MG63 (cell line): ENCODE results near the gene COPS4. TPM values are rescaled to one million over a fixed set of nuclear protein-coding genes. Genes with fewer than 3 reads are reported as not detected.
"Not testable (repeated sequence)": the region's sequence is repeated elsewhere in the genome, so short reads cannot be mapped to it uniquely, and the experiment has no call there.

ENCODE experiments used
- DNase-seq: peaks from one replicate; pipeline ENCODE4 v3.0.0-alpha.2; 2020
- H3K27me3 ChIP-seq: fragments of 250-450 bp; sonication (Bioruptor Pico); 2 replicates; pipeline ENCODE4 v1.5.1; 2020; ENCODE audit warnings: mild to moderate bottlenecking, moderate library complexity
- H3K36me3 ChIP-seq: fragments of 250-450 bp; sonication (Bioruptor Pico); 2 replicates; pipeline ENCODE4 v1.5.1; 2020; ENCODE audit warnings: mild to moderate bottlenecking, moderate library complexity
- H3K4me3 ChIP-seq: fragments of 250-450 bp; sonication (Bioruptor Pico); 2 replicates; pipeline ENCODE4 v1.5.1; 2020; ENCODE audit warnings: mild to moderate bottlenecking, moderate library complexity
- H3K9me3 ChIP-seq: fragments of 250-450 bp; sonication (Bioruptor Pico); 2 replicates; pipeline ENCODE4 v1.5.1; 2020; ENCODE audit warnings: mild to moderate bottlenecking, moderate library complexity
- total RNA-seq: library from RNA; depleted of rRNA; stranded (reverse); fragments of >200 nt; shearing (Covaris generic); gene quantifications from 2 replicates; pipeline ENCODE4 v1.2.3, GENCODE V29; 2014; ENCODE audit warnings: low replicate concordance; rRNA removed

Gene COPS4
- total RNA-seq, result 127 and 147 TPM in 2 replicates

GRCh38 chr4:83034630-83035494 lies at the start of gene COPS4:
Gene COPS4 (plus strand): TSS chr4:83035183. CDS start chr4:83035225, 42 bp downstream.
- no peaks in the 10 kb centered on the region for H3K27me3 ChIP-seq
- no peaks in the 10 kb centered on the region for H3K9me3 ChIP-seq
- DNase-seq, result peak; percentile 97
- H3K36me3 ChIP-seq, result no peaks in the 10 kb centered on the region
- H3K4me3 ChIP-seq, result peak within 1 kb of the TSS; percentile 90

DNA sequence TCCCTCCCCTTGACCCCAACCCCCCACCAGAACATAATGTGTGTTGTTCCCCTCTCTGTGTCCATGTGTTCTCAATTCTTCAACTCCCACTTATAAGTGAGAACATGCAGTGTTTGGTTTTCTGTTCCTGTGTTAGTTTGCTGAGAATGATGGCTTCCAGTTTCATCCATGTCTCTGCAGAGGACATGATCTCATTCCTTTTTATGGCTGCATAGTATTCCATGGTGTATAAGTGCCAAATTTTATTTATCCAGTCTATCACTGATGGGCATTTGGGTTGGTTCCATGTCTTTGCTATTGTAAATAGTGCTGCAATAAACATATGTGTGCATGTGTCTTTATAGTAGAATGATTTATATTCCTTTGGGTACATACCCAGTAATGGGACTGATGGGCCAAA lies 47.5 kb upstream of the COPS4 start:
- not testable (repeated sequence) for DNase-seq, H3K36me3 ChIP-seq, H3K4me3 ChIP-seq, H3K9me3 ChIP-seq, H3K27me3 ChIP-seq

- peak; percentile 19 for DNase-seq
- no peak overlapping the region for H3K4me3 ChIP-seq
- no peaks in the 10 kb centered on the region for H3K9me3 ChIP-seq
- no peaks in the 10 kb centered on the region for H3K27me3 ChIP-seq
- H3K36me3 ChIP-seq, result peaks cover 3% of the 10 kb centered on the region; the same call in 1 of the 2 replicates
Observed at GRCh38 chr4:82988323-82988832, 46.6 kb upstream of the COPS4 start.

DNA sequence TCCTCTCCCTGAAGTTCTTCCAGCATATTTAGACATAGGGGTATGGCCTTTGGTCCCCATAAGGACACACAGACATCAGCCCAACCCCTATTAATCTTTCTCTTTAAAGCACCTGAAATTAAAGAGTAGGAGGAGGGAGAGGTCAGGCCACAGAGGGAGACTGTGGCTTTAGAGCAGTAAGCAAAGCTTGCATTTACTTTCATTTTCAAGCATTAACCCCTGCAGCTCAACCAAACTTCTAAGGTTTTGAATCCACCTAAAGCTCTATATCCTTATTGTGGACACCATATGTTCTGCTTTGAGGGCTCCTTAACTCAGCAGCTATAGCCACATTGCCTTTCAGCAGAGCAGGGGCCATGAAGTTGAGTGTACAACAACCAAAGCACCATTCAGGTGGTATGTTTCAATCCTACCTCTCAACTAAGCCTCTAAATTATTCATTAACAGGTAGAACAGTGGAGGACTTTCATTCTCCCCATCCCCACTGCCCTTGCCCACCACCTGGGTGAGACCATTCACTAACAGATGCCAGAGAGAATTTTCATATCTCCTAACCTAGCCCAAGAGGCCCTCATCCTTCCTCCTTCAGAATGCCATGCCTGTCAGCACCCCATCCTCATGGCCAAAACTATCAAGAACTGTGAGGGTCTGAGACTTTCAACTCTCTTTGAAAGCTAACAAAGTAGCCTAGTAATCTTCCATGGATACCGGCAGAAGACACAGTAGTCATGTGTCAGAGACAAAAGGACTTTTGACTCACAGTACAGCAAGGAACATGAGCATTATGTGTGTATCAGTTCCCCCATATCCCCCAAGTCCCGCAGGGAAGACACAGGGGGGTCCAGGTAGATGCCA lies 45.2 kb upstream of the COPS4 start:
- H3K9me3 ChIP-seq, result no peaks in the 10 kb centered on the region
- H3K36me3 ChIP-seq, result no peaks in the 10 kb centered on the region; the same call in 1 of the 2 replicates
- H3K4me3 ChIP-seq, result no peak overlapping the region
- DNase-seq, result no peak
- H3K27me3 ChIP-seq, result no peaks in the 10 kb centered on the region

GRCh38 chr4:82994834-82995233 lies 40.1 kb upstream of the COPS4 start:
- no peak for DNase-seq
- Histone ChIP-seq H3K27me3 (no peaks in the 10 kb centered on the region), H3K36me3 (no peaks in the 10 kb centered on the region), H3K9me3 (no peaks in the 10 kb centered on the region), H3K4me3 (no peak overlapping the region)

- H3K4me3 ChIP-seq, result no peak overlapping the region
- H3K36me3 ChIP-seq, result no peaks in the 10 kb centered on the region
- H3K27me3 ChIP-seq, result no peaks in the 10 kb centered on the region
- no peaks in the 10 kb centered on the region for H3K9me3 ChIP-seq
- no peak for DNase-seq
Observed at GRCh38 chr4:82998898-82999297, 36.1 kb upstream of the COPS4 start.

GRCh38 chr4:83002329-83002728 lies 32.7 kb upstream of the COPS4 start:
- no peaks in the 10 kb centered on the region for H3K9me3 ChIP-seq
- H3K36me3 ChIP-seq, result no peaks in the 10 kb centered on the region
- no peak for DNase-seq
- no peak overlapping the region for H3K4me3 ChIP-seq
- no peaks in the 10 kb centered on the region for H3K27me3 ChIP-seq

DNA sequence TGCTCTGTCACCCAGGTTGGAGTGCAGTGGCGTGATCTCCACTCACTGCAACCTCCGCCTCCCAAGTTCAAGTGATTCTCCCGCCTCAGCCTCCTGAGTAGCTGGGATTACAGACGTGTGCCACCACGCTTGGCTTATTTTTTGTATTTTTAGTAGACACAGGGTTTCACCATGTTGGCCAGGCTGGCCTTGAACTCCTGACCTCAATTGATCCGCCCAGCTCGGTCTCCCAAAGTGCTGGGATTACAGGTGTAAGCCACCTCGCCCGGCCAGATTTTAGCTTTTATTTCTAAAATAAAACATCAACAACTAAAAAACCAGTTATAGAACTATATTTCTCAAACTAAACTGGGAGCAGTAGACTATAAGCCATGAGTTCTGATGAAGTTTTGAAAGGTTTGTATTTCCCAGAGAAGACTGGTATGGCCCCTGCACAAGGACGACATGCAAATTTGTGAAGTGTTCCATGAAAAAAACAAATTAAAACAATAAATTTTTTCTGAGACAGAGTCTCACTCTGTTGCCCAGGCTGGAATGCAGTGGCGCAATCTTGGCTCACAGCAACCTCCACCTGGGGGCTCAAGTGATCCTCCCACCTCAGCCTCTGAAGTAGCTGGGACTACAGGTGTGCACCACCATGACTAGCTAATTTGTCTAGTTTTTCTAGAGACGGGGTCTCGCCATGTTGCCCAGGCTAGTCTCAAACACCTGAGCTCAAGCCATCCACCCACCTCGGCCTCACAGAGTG lies 31.8 kb upstream of the COPS4 start:
- DNase-seq, H3K9me3 ChIP-seq, H3K36me3 ChIP-seq, H3K4me3 ChIP-seq, H3K27me3 ChIP-seq: not testable (repeated sequence)

GRCh38 chr4:83009529-83009928 lies 25.5 kb upstream of the COPS4 start:
- peak overlapping the region; percentile 74 for H3K4me3 ChIP-seq
- no peaks in the 10 kb centered on the region for H3K9me3 ChIP-seq
- no peaks in the 10 kb centered on the region for H3K36me3 ChIP-seq
- DNase-seq, result no peak
- H3K27me3 ChIP-seq, result no peaks in the 10 kb centered on the region

GRCh38 chr4:83010111-83010521 lies 24.9 kb upstream of the COPS4 start:
- Histone ChIP-seq H3K9me3 (no peaks in the 10 kb centered on the region), H3K36me3 (no peaks in the 10 kb centered on the region), H3K4me3 (peak overlapping the region; percentile 74), H3K27me3 (no peaks in the 10 kb centered on the region)
- no peak for DNase-seq

DNA sequence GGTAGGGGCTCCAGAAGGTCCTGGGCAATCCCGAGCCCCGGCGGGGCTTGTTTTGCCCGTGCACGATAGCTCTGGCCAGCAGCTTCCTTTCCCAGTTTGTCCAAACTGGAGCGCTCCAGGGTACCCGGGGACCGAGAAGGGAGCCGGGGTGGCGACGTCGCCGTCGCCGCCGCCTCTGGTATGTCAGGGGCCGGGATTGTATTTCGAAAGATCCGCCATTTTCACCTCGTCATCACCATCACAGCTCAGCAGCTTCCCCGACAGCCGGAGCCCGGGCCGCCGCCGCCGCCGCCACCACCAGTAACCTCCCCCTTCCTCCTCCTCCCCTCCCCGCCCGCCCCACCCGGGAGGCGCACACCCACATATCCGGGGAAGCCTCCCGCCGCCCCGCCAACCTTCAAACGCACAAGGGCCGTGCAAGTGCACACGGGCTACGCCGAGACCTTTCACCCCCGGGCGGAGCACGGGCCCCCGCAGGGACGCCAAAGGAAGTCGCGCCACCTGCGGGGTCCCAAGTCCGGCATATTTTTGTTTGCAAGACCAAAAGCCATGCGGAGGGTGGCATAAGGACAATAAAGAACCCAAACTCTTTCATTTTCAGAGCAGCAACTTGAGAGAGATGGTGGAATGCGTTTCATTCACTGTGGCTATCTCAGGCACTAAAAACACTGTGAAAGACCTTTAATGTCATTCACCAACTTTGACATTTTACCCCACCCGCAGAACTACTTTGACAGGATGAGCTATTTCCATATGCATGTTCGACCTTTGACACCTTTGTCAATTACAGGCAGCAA lies 24.3 kb upstream of the COPS4 start, which contains the start of gene LIN54:
LIN54 (minus strand) TSS at position 302 of the 797 bp plus-strand sequence. CDS start 25,979 bp downstream, outside the sequence.
- DNase-seq, result peak; percentile 70
- Histone ChIP-seq H3K27me3 (no peaks in the 10 kb centered on the region), H3K9me3 (no peaks in the 10 kb centered on the region), H3K4me3 (peak within 1 kb of the TSS; percentile 74), H3K36me3 (no peaks in the 10 kb centered on the region)

DNA sequence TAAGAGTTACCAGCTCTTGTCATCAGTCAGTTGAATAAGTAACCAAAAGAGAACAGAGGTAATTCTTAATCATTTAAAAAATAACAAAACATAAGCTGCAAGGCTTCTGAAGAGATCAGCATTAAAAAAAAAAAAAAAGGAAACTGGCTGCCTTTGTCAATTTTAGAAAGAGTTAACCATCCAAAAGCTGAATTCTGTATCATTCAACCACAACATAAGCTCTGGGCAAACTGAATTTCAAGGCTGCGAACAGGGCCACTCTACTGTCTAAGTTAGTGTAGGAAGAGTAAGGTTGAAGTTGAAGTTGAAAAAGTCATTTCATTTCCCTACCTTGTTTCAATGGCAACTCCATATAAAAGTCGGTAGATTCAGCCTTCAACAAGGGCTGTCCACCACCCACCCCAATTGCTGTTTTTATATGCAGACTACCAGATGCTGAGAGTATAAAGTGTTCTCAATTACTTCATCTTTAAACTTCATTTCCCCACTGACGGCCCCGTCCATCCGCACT lies 23.2 kb upstream of the COPS4 start:
- no peaks in the 10 kb centered on the region for H3K36me3 ChIP-seq
- H3K4me3 ChIP-seq, result peak overlapping the region; percentile 74
- DNase-seq, result no peak

DNA sequence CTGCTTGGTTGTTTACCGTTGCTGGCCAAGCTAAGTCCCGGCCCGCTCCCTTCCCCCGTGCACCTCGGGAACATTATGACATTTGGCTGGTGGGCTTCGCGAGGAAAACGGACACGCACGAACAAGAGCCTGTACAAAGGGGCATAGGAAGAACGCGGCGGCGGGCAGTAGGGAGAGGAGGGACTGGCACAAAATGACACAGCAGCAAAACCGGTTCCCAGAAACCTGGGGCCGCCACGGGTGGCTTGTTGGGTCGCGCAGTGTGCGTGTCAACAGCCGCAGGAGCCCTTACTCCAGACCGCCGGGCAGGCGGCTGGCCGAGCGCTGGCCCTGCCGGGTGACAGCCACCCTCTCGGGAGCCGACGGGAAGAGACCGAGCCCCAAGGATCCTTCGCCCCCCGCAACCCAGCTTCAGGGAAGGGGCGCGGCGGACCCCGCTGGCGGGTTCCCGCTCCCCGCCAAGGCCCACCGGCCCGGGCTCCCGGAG lies 22.7 kb upstream of the COPS4 start:
- H3K9me3 ChIP-seq, result no peaks in the 10 kb centered on the region
- H3K4me3 ChIP-seq, result peak overlapping the region; percentile 74
- H3K36me3 ChIP-seq, result no peaks in the 10 kb centered on the region
- no peaks in the 10 kb centered on the region for H3K27me3 ChIP-seq
- peak; percentile 9 for DNase-seq

More for the DNA sequence above, 23.2 kb upstream of the COPS4 start:
- Histone ChIP-seq H3K27me3 (no peaks in the 10 kb centered on the region), H3K9me3 (no peaks in the 10 kb centered on the region)

GRCh38 chr4:83012687-83013419 lies 22.1 kb upstream of the COPS4 start:
- peak overlapping the region; percentile 74 for H3K4me3 ChIP-seq
- no peaks in the 10 kb centered on the region for H3K9me3 ChIP-seq
- peak; percentile 90 for DNase-seq
- H3K27me3 ChIP-seq, result no peaks in the 10 kb centered on the region
- no peaks in the 10 kb centered on the region for H3K36me3 ChIP-seq

- H3K27me3 ChIP-seq, result no peaks in the 10 kb centered on the region
- H3K36me3 ChIP-seq, result no peaks in the 10 kb centered on the region
- DNase-seq, result no peak
- no peaks in the 10 kb centered on the region for H3K9me3 ChIP-seq
- H3K4me3 ChIP-seq, result peak overlapping the region; percentile 74
Observed at GRCh38 chr4:83013420-83013867, 21.5 kb upstream of the COPS4 start.
